Measurements from ENCODE around the gene VTCN1.

Gene VTCN1

GRCh38 chr1:117143172-117143571 is 67.6 kb downstream of the VTCN1 start:
- no peak for DNase-seq (ENCODE audit: low spot score)
- Histone ChIP-seq H3K27ac (no peak overlapping the region), H3K4me3 (no peak overlapping the region)
- no peak for TF ChIP-seq CTCF (IDR thresholded peaks at IDR 0.05)

DNA sequence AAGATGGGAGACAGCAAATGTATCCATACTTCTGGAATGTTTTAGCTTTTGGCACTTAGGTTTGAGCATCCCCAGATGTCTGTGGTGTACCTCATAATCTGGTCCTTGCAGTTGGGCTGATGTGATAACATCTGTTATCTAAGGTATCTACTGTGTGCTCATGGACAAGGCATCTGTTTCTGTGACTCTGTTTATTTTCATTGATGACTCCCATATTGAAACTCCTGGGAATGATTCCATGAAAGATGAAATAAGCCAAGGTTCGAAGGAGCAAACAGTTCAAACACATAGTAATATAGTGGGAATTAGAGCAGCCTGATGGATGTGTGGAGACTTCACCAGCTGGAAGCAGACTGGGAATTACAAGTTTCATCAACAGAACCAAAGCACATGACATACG is 68.5 kb downstream of the VTCN1 start:
- no peak for DNase-seq (ENCODE audit: low spot score)
- no peak overlapping the region for H3K27ac ChIP-seq
- no peak for TF ChIP-seq CTCF (IDR thresholded peaks at IDR 0.05)
- H3K4me3 ChIP-seq, result no peak overlapping the region

DNA sequence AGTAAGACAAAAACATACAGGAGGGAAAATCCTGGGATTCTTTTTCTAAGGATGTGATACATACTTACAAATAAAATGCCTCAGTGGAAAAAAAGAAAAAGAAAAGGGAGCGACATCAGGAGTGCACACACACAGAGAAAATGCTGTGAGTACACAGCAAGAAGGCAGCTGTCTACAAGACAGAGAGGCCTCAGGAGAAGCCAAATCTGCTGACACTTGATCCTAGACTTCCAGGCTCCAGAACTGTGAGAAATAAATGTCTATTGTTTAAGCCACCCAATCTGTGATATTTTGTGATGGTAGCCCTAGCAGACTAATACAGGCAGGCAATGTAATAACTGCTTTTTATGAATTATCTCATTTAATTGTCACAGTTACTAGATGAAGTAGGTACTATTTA is 72.2 kb downstream of the VTCN1 start:
- H3K4me3 ChIP-seq, result no peak overlapping the region
- TF ChIP-seq CTCF (IDR thresholded peaks at IDR 0.05), result no peak
- no peak for DNase-seq (ENCODE audit: low spot score)
- no peak overlapping the region for H3K27ac ChIP-seq

GRCh38 chr1:117138106-117138505 is 72.6 kb downstream of the VTCN1 start:
- no peak for TF ChIP-seq CTCF (IDR thresholded peaks at IDR 0.05)
- Histone ChIP-seq H3K27ac (no peak overlapping the region), H3K4me3 (no peak overlapping the region)
- no peak for DNase-seq (ENCODE audit: low spot score)

- no peak for DNase-seq (ENCODE audit: low spot score)
- no peak overlapping the region for H3K4me3 ChIP-seq
- H3K27ac ChIP-seq, result no peak overlapping the region
- no peak for TF ChIP-seq CTCF (IDR thresholded peaks at IDR 0.05)
These were observed 73.4 kb downstream of the VTCN1 start for GRCh38 chr1:117137281-117137855.

DNA sequence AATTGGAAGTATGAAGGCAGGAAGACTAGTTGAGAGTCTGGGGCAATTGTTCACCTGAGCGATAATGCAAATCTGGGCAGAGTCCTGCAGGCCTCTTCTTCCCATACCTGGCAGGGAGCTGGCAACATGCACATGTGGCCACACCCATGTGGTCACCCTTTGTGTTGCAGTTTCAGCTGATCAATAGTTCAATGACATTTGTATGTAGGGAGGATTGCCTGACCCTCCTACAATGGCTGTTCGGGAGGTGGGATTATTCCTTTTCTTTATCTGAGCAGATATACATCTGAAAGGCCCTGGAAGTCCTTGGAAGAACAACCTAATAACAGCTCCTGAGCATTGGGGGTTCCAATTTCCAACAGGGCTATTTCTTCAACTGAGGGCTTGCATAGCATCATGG is 74.0 kb downstream of the VTCN1 start:
- DNase-seq (ENCODE audit: low spot score), result no peak
- Histone ChIP-seq H3K27ac (no peak overlapping the region), H3K4me3 (no peak overlapping the region)
- no peak for TF ChIP-seq CTCF (IDR thresholded peaks at IDR 0.05)

- Histone ChIP-seq H3K4me3 (no peak overlapping the region), H3K27ac (no peak overlapping the region)
- no peak for TF ChIP-seq CTCF (IDR thresholded peaks at IDR 0.05)
- no peak for DNase-seq (ENCODE audit: low spot score)
These were observed 75.4 kb downstream of the VTCN1 start for GRCh38 chr1:117135329-117135728.
